HEK293T (cell line): ENCODE measurements around the gene TAS2R43.
"Not testable (repeated sequence)": the region's sequence is repeated elsewhere in the genome, so short reads cannot be mapped to it uniquely, and the experiment has no call there.

Experiments
- CTCF ChIA-PET: fragments of 350-600 bp; formaldehyde crosslinking; extraction: SDS; loops from one replicate; lab custom pipeline; 2021; ENCODE audit warnings: antibody characterized with exemption, inconsistent platforms; lab: Yijun Ruan, JAX
- POLR2A ChIA-PET: fragments of 350-600 bp; formaldehyde crosslinking; extraction: SDS; loops from one replicate; lab custom pipeline; 2020; ENCODE audit warnings: antibody characterized with exemption, inconsistent platforms; lab: Yijun Ruan, JAX
- DNase-seq: peaks from one replicate; pipeline ENCODE4 v3.0.0; 2012; ENCODE audit warnings: mixed read lengths; ENCODE audit errors: extremely low spot score
- ARNT ChIP-seq: fragments of 450-650 bp; IDR thresholded peaks from 2 replicates; pipeline ENCODE4 v1.6.1; 2017; ENCODE audit warnings: mild to moderate bottlenecking
- BHLHE40 ChIP-seq: fragments of 450-650 bp; IDR thresholded peaks from 2 replicates; pipeline ENCODE4 v1.6.1; 2016; ENCODE audit warnings: mild to moderate bottlenecking, moderate library complexity, borderline replicate concordance
- CTBP1 ChIP-seq: fragments of 450-650 bp; IDR thresholded peaks from 2 replicates; pipeline ENCODE4 v1.6.1; 2016; ENCODE audit warnings: borderline replicate concordance
- ELF4 ChIP-seq: fragments of 450-650 bp; IDR thresholded peaks from 2 replicates; pipeline ENCODE4 v1.6.1; 2017; ENCODE audit warnings: antibody characterized with exemption
- FOXA1 ChIP-seq: fragments of 450-650 bp; IDR thresholded peaks from 2 replicates; pipeline ENCODE4 v1.6.1; 2016; ENCODE audit warnings: mild to moderate bottlenecking
- FOXK2 ChIP-seq: fragments of 450-650 bp; IDR thresholded peaks from 2 replicates; pipeline ENCODE4 v1.6.1; 2016; ENCODE audit warnings: mild to moderate bottlenecking
- FOXM1 ChIP-seq: fragments of 450-650 bp; IDR thresholded peaks from 2 replicates; pipeline ENCODE4 v1.6.1; 2017; ENCODE audit warnings: mild to moderate bottlenecking, borderline replicate concordance
- HDGF ChIP-seq: fragments of 450-650 bp; IDR thresholded peaks from 2 replicates; pipeline ENCODE4 v1.6.1; 2017; ENCODE audit warnings: antibody characterized with exemption, borderline replicate concordance
- L3MBTL2 ChIP-seq: fragments of 450-650 bp; conservative IDR thresholded peaks from 2 replicates; pipeline ENCODE4 v1.6.1; 2016; ENCODE audit warnings: mild to moderate bottlenecking
- LEF1 ChIP-seq: fragments of 450-650 bp; IDR thresholded peaks from 2 replicates; pipeline ENCODE4 v1.6.1; 2017; ENCODE audit warnings: mild to moderate bottlenecking, borderline replicate concordance
- NFRKB ChIP-seq: fragments of 450-650 bp; IDR thresholded peaks from 2 replicates; pipeline ENCODE4 v1.6.1; 2016; ENCODE audit warnings: mild to moderate bottlenecking, moderate library complexity
- SP1 ChIP-seq: fragments of 450-650 bp; IDR thresholded peaks from 2 replicates; pipeline ENCODE4 v1.6.1; 2017
- SUZ12 ChIP-seq: fragments of 450-650 bp; IDR thresholded peaks from 2 replicates; pipeline ENCODE4 v1.6.1; 2016; ENCODE audit warnings: mild to moderate bottlenecking
- TARDBP ChIP-seq: fragments of 450-650 bp; IDR thresholded peaks from 2 replicates; pipeline ENCODE4 v1.6.1; 2016
- ZNF384 ChIP-seq: fragments of 450-650 bp; IDR thresholded peaks from 2 replicates; pipeline ENCODE4 v1.6.1; 2016
- TF ChIP-seq, protein P1 (sequence below): fragments of 450-650 bp; IDR thresholded peaks from 2 replicates; pipeline ENCODE4 v1.6.1; 2016

TAS2R43 gene

DNA sequence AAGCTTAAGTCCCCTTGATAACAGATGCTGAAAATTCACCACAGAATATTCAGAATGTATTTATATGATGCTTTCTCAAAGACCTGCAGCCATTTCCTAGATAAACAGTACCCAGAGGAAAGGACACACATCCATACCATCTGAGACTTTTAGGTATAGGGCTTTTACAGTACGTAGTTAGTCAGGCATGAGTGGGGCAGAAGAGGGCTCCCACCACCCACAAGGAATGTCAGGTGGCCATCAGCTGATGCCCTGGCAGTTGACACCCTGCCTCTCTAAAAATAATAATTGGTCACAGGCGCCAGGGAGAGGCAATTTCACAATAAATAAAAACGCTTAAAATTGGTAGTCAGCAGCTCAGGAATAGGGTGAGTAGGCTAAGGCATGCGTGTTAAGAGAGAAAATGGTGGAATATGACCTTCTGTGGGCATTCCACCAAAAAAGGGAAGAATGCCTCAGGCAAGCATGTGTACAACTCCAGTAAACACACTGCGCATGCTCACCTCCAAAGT lies 22.2 kb downstream of the TAS2R43 start:
- no peak for TF ChIP-seq ELF4
- TF ChIP-seq HDGF = no peak
- no peak for TF ChIP-seq TARDBP
- TF ChIP-seq CTBP1 = no peak
- no peak for TF ChIP-seq FOXA1
- no peak for TF ChIP-seq NFRKB
- DNase-seq = no peak
- CTCF ChIA-PET = no interaction called here
- POLR2A ChIA-PET = no interaction called here

DNA sequence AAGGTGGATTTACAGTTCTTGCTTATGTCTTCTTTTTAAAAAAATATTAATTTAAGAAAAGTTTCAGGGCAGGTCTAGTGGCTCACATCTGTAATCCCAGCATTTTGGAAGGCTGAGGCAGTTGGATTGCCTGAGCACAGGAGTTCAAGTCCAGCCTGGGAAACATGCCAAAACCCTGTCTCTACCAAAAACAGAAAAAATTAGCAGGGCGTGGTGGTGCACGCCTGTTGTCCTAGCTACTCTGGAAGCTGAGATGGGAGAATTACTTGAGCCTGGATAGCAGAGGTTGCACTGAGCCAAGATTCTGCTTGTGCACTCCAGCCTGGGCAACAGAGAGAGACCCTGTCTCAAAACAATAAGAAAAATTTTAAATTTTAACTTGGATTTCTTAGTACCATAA lies 24.6 kb downstream of the TAS2R43 start:
- no peak for TF ChIP-seq FOXA1
- no peak for TF ChIP-seq FOXM1
- no peak for TF ChIP-seq BHLHE40
- no peak for TF ChIP-seq SP1
- TF ChIP-seq ELF4 = no peak
- no peak for TF ChIP-seq SUZ12
- no peak for TF ChIP-seq L3MBTL2
- TF ChIP-seq ARNT = no peak
- TF ChIP-seq TARDBP = no peak
- TF ChIP-seq HDGF = no peak
- no peak for TF ChIP-seq ZNF384
- TF ChIP-seq CTBP1 = no peak
- TF ChIP-seq, protein P1, sequence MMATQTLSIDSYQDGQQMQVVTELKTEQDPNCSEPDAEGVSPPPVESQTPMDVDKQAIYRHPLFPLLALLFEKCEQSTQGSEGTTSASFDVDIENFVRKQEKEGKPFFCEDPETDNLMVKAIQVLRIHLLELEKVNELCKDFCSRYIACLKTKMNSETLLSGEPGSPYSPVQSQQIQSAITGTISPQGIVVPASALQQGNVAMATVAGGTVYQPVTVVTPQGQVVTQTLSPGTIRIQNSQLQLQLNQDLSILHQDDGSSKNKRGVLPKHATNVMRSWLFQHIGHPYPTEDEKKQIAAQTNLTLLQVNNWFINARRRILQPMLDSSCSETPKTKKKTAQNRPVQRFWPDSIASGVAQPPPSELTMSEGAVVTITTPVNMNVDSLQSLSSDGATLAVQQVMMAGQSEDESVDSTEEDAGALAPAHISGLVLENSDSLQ = no peak
- ChIA-PET CTCF (no interaction called here), POLR2A (no interaction called here)
- no peak for DNase-seq

DNA sequence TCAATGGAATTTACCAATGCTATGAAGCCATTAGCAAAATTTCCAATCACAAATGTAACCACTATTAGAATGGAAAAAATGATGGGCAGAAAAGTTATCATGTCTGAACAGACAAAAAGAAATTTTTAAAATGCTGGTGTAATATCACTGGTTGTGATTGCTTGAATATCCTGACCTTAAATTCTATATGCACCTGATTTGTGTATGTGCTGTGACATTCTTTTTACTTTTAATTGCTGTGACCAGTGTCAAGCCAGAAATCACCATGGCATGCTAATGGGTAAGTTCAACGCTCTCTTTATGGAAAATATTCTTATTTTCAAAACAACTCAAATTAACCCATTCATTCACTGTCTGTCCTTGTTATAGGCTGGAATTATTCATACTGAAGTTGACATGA lies 29.9 kb downstream of the TAS2R43 start, which contains the start of gene TAS2R46:
TAS2R46 (minus strand) TSS at position 101 of the 400 bp plus-strand sequence; CDS start at position 101, 0 bp downstream.
- CTCF ChIA-PET, POLR2A ChIA-PET, DNase-seq: not testable (repeated sequence)

DNA sequence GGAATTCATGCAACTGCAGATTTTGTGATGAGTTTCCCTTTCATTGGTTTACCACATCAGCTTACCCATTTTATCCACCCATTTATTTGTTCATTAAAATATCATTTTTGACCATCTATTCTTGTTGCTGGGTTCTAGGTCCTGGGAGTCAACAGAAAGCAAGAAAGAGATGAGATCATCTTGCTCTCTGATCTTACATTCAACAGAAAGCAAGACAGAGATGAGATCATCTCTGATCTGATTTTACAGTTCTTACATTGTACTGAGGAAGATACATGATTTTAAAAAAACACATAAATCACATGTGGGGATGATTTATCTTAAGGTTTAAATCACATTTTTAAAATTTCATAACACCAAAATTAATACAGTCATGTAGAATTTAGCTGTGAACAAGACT lies 32.3 kb downstream of the TAS2R43 start:
- CTCF ChIA-PET = no interaction called here
- POLR2A ChIA-PET = no interaction called here

DNA sequence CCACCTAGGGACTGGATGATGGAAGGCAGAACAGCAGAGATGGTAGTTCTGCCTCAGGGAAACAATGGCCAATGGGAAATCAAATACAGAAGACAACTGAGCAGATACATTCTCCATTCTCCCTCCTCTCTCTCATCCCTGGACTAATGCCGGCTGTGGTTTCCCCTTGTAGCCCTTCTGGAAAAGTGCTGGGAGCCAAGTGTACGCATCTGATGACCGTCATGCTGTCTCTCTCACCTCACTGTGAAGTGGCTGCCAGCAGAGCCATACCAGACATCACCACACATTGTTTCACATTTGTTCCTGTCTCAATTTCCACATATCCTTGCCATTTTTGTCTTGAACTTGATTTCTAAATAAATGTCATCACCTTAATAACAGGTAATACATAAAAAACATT lies 33.1 kb downstream of the TAS2R43 start:
- no peak for DNase-seq
- TF ChIP-seq FOXK2 (no peak), TARDBP (no peak), ARNT (no peak), FOXA1 (no peak)
- TF ChIP-seq, protein P1 = no peak
- CTCF ChIA-PET = no interaction called here
- POLR2A ChIA-PET = no interaction called here

More for the DNA sequence above, 32.3 kb downstream of the TAS2R43 start:
- TF ChIP-seq TARDBP = no peak
- TF ChIP-seq ELF4 = no peak
- no peak for DNase-seq

DNA sequence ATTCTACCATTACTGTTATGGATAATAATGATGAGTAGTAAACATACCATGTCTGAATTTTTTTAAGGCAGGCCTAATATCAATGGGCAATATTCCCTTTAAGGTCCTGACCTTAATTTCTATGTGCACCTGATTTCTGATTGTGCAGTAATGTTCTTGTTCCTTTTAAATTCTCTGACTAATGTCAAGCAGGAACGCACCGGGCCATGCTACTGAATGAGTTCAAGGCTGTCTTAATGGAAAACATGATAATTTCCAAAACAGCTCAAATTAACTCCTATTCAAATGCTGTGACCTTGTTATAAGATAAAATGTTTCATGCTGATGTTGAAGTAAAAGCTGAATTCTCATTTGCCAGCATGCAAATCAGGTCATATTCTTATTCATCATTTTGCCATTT lies 36.8 kb downstream of the TAS2R43 start:
- POLR2A ChIA-PET = no interaction called here
- CTCF ChIA-PET = no interaction called here
- no peak for TF ChIP-seq ZNF384
- no peak for TF ChIP-seq FOXK2
- TF ChIP-seq L3MBTL2 = no peak
- no peak for TF ChIP-seq ELF4
- TF ChIP-seq NFRKB = no peak
- no peak for TF ChIP-seq TARDBP
- TF ChIP-seq SUZ12 = no peak
- no peak for TF ChIP-seq BHLHE40
- TF ChIP-seq, protein P1 = no peak
- TF ChIP-seq FOXA1 = no peak
- TF ChIP-seq FOXM1 = no peak
- TF ChIP-seq HDGF = no peak
- TF ChIP-seq LEF1 = no peak
- no peak for DNase-seq

DNA sequence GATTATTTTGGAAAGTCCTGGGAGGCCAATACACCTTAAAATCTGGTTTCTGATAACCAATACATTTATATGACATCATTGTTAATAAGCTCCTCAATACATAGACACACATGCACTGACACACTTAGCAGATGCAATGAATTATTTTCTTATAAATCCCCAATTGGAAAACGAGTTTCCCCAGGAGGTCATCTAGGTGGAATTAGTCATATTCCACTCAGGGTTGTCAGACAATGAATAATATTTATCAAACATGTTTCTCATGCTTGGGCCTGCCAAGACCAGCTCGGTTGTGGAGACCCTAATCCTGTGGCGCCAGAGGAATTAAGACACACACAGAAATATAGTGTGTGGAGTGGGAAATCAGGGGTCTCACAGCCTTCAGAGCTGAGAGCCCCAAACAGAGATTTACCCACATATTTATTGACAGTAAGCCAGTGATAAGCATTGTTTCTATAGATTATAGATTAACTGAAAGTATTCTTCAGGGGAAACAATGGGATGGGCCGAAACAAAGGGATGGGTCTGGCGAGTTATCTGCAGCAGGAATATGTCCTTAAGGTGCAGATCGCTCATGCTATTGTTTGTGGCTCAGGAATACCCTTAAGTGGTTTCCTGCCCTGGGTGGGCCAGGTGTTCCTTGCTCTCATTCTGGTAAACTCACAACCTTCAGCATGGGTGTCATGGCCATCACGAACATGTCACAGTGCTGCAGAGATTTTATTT lies 42.1 kb downstream of the TAS2R43 start:
- CTCF ChIA-PET, POLR2A ChIA-PET, DNase-seq: not testable (repeated sequence)

DNA sequence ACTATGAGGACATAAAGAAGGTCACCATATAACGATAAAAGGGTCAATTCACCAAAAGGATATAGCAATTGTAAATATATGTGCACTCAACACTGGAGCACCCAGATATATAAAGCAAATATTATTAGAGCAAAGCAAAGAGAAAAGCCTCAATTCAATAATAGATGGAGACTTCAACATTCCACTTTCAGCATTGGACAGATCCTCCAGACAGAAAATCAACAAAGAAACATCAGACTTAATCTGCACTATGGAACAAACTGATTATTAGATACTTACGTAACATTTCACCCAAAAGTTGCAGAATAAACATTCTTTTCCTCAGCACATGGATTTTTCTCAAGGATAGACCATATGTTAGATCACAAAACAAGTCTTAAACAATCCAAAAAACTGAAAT lies 50.7 kb downstream of the TAS2R43 start:
- CTCF ChIA-PET, POLR2A ChIA-PET, DNase-seq: not testable (repeated sequence)
